ENCODE data around the gene RHEBL1.

The RHEBL1 gene, protein sequence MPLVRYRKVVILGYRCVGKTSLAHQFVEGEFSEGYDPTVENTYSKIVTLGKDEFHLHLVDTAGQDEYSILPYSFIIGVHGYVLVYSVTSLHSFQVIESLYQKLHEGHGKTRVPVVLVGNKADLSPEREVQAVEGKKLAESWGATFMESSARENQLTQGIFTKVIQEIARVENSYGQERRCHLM

DNA sequence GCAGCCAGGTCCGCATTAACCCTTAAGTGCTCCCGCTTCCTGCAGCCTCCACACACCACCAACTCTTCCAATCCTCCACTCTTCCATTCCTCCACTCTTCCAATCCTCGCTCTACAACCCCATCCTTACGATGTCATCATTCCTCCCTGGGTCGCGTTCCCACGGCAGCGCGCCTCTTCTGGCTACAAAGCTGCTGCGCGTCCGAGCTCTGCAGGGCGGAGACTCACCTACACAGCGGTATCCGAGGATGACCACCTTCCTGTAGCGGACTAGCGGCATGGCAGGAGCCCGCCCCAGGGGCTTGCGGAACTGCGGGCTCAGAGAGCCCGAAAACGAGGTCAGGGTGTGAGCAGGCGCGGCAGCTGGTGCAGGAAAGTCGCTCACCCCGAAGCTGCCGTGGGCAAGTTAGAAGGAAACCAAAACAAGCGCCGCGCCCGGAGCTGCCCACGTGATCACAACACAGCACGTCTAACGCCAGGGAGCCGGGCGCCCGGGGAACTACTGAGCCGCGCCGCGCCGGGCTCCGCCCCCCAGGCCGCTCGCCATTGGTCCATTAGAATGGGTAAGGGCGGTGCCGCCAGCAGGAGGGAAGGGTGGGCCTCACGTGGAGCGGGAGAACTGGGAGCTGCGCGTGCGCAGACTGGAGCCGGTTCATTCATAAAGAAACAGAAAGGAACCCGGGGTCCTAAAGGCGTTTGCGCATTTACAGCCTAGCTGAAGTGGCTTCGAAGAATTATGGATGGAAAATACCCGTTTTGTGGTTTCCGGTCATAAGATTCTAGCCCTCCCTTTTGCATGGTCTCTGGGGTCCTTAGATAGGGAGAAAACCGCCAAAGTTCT, at the start of gene RHEBL1:
RHEBL1 (minus strand) TSS at position 473 of the 840 bp plus-strand sequence; CDS start at position 279, 194 bp downstream.
- DNase-seq = peak; percentile 99

DNA sequence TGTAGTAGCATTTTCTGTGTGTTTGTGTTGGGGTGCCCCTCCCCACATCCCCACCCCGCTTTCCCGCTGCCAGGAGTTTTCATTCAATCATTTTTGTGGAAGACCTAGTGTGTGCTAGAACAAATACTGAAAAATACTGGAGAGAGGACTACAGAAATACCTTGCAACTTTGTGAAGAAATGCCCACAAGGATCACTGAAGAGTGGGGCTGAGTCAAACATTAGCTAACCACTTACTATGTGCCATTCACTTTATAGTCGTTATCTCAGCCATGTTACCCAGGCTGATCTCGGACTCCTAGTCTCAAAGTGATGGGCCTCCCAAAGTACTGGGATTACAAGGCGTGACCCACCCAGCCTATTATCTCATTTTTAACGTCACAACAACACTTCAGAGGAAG, 41.4 kb upstream of the RHEBL1 start:
- DNase-seq = no peak

DNA sequence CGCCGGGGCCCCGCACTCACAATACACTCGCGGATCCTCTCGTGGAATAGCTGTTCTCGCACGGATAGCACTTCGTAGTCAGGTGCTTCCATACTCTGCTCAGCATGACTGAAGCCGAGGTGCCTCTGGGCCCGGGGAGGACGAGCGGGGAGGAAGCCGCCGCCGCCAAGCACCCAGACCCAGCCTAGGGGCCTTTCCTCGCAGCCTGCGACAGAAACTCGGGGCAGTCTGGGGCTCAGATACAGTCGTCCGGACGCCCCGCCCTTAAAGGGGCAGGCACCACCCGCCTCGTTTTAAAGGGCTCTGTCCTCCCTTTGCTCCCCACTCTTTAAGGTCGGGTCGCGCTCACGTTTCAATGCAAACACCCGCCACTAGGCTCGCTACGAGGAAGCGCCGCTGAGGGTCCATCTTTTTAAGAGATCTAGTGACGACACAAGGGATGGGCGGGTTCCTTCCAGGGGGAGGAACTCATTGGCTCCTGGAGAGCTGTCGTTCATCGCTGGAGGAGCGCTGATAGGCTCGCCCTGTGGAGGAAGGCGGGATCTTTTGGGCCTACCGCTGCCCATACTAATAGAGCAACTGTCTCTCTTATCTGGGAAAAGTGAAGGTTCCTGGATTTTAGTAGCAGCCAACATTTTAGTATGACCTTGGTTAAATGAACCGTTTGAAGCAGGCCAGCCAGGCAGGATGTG, 40.8 kb upstream of the RHEBL1 start, which contains the start of gene LMBR1L:
LMBR1L (minus strand) TSS at position 384 of the 692 bp plus-strand sequence; CDS start at position 92, 292 bp downstream.
- DNase-seq = peak; percentile 98

DNA sequence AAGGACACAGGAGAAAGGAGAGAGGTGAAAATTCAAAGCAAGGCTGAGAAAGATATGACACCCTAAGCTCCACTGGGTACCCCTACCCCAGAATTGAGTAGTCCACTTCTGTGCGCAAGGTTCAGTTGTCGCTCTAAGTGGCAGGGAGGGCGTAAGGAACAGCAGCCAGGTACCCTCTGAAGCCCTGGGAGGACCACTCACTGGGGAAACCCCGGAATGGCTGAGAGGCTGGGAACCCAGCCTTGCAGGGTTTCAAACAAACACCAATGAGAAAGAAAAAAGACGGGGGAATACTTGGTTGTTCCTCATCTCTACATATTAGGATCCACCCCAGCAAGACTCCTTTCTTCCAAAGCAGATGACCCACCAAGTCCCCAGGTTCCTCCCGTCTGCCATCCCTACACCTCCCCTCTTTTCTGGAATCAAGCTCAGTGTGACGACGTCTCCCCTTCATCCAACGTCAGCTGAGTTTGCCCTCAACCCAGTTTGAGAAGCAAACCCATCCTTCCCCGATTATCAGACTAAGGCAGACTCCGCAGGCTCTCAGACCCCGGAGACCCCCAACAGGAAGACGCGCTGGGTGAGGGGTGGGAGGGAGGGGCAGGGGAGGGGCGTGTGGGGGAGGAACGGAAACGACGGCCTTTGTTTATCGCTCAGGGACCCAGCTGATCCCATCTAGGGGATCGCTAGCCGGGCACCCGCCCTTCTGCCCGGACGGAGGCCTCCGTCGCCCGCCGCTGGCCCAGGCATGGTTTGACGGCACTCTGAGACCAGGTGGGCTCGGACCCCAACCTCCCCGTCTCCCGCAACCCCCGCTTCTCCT, 40.1 kb upstream of the RHEBL1 start:
- DNase-seq = peak; percentile 32

DNA sequence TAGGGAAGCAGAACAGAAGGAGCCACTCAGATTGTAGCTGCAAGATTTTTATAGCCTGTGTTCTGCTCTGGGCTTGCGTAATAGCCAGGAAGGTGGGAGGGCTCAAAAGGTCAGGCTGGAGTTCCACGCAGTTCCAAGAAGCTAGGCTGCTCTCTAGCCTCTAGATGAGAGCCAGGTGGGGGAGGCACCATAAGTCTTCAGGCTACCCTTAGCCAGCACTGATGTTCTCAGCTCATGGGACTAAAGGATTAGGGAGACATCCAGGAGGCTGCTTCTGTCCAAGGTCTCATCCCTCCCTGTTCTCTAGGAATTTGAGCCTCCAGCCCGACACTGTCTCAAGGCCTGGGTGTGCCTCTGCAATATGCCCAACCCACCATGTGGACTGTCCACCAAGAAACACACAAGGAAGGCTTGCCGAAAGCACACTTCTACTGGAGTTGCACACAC, 39.2 kb upstream of the RHEBL1 start:
- no peak for DNase-seq

DNA sequence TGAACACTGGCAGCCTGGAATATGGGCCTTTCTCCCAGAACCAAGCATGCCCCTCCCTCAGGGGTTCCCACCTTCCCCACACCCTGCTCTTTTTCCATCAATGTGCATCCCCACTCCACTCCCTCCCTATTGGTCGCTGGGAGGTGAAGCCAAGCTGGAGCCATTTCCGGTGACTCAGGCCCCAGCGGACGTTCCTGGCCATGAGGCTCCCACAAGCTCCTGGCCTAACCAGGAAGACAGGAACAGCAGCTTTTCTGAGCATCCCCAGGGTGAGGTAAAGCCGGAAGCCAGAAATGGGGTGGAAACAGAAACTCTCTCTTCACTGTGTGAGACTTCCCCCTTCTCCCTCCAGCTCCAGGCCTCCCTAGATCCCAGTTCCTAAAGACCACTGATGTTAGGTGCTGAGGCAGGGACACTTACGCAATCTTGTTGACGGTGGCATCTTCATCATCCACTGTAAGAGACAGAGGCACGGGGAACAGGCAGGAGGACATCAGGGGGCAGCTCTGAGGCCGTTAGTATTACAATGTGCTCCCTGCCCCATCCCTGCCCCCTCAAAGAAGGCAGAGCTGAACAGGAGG, 35.8 kb upstream of the RHEBL1 start:
- no peak for DNase-seq

DNA sequence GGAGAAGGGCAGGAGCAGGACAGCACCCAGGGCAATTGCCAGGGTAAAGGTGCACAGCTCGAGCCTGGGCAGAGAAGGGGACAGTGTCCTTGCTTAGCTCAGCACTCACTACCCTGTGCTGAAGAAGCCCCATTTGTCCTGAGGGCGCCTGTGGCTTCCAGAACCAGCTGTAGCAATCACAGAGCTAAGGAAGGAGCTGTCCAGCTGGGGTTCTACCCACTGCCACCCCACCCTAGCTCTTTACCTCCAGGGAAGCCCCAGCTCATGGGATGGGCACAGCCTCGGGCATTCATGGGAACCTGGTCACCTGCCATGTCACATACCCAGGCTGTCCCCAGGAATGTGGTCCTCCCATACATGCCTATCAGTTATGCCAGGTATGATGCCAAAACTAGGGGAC, 35.0 kb upstream of the RHEBL1 start:
- DNase-seq = no peak

DNA sequence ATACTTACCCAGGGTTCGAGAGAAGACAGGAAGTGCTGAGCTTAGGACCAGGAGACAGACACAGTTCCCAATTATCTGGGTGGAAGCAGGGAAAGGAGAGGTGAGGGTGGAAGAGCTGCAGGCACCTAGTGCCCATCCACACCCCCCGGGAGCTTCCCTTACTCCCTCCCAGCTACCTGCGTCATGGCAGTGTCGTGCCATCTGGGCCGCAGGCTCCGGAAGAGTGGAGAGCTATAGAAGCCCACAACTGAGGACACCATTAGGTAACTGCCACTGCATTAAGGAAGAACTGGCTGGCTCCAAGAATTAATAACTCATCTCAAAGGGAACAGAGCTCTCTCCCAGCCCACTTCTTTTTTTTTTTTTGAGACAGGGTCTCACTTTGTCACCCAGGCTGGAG, 30.6 kb upstream of the RHEBL1 start:
- DNase-seq = no peak

DNA sequence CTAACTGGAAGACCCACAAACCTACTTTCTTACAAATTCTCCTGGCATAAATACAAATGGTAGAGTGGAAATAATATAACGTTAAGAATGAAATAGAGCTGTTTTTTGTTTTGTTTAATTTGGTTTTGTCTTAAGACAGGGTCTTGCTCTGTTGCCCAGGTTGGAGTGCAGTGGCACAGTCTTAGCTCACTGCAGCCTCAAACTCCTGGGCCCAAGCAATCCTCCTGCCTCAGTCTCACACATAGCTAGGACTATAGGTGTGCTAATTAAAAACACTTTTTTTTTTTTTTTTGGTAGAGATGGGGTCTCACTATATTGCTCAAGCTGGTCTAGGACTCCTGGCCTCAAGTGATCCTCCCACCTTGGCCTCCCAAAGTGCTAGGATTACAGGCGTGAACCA, 28.9 kb upstream of the RHEBL1 start:
- DNase-seq = no peak

DNA sequence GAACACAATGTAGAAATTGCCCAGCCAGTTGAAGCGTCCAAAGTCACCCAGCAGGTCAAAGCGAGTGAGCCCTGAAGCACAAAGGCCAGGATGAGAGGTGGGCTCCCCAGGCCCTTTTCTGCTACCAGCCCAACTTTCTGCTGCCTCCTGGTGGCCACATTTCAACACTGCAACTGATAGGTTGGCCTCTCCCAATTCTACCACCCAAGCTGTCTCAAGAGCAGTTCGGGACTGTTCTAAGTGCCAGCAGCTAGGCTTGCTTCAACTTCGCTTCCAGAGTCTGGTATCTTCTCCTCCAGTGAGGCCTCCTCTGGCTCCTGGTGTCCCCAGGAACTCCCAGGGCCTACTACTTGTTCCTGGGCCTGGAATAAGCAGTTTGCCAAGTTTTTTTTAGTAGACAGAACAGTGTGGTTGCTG, 28.3 kb upstream of the RHEBL1 start:
- peak; percentile 70 for DNase-seq

DNA sequence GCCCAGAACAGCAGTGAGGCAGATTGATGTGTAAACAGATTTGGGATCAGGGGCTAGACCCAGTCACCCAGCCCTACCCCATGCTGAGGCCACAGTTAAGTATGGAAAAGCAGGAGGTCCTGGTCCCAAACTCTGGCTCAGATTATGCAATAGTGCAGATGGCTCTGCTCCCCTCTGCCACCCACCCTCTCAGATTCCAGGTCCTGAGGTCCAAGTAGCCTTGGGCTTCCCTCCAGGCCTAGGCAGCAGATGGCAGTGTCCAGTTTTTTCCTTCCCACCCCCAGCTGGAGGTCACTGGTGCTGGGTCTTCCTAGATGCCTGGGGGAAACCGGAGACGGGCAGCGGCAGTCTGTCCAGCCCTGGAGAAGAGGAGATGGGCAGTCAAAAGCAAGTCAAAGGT, 27.6 kb upstream of the RHEBL1 start:
- DNase-seq = no peak

DNA sequence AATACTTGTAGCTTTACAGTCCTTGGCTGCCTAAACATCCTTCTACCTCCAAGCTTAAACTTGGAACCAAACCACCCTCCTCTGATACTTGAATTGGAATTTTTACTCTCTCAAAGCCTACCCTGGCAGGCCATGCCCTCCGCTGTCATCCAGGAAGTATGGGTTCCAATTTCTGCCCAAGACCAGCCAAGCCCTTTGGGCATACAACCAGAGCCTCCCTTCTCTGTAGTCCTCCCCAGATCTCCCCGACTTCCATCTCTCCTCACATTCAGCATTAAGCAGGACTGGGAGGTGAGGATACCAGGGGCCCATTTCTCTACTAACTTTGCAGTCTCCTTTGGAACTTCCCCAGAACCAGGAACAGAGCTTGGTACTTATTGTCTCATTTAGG, 25.2 kb upstream of the RHEBL1 start:
- no peak for DNase-seq

DNA sequence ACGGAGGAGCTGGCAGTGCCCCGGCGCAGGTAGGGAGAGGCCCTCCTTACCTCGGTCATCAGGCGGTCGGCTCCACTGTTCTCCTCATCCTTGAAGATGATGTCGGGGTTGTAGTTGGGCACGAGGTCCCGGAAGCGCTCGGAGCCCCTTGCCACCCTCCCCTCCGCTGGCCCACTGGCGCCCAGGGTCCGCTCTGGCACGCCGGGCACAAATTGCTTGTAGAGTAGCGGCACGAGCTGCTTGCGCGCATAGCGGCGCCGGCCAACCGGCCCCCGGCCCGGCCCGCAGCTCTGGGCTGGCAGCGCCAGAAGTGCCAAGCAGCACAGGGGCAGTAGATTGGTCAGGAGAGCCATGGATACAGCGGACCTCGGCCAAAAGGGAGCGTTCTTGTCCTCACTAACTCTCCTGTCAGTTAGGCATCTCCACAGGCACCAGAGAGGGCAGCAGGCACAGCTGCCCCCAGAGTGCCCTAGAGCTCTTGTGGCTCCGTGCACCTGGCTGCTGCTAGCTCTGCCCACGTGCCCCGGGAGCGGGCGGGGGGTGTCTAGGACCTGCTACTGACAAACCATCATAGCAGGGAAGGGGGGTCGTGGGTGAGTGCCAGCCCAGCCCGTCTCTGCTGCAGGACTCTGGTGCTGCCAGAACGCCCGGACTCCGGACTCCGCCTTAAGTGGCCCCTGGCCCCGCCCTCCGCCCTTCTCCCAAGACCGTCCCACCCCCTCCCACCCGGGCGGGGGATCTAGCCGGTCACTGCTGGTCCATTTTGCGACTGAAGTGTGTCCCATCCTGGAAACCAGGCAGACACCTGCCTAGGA, 24.6 kb upstream of the RHEBL1 start, which contains the start of gene DHH:
DHH (minus strand) TSS at position 642 of the 815 bp plus-strand sequence; CDS start at position 353, 289 bp downstream.
- DNase-seq = no peak

DNA sequence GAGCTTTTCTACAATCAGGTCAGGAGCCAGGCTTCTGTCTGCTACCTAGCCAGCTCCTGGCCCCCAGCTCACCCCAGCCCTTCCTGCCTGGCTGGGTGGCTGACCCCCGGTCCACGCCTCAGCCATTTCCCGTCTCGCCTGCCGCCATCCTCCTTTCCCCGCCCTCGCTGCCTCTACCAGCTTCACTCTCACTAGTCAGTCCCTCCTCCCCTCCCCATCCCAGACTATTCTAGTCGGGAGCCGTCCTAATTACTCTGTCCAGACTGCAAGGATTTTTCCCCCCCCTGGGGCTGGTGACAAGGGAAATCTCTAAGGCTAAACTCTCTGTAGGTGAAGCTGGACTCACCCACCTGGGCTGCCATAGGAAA, 24.0 kb upstream of the RHEBL1 start:
- no peak for DNase-seq

DNA sequence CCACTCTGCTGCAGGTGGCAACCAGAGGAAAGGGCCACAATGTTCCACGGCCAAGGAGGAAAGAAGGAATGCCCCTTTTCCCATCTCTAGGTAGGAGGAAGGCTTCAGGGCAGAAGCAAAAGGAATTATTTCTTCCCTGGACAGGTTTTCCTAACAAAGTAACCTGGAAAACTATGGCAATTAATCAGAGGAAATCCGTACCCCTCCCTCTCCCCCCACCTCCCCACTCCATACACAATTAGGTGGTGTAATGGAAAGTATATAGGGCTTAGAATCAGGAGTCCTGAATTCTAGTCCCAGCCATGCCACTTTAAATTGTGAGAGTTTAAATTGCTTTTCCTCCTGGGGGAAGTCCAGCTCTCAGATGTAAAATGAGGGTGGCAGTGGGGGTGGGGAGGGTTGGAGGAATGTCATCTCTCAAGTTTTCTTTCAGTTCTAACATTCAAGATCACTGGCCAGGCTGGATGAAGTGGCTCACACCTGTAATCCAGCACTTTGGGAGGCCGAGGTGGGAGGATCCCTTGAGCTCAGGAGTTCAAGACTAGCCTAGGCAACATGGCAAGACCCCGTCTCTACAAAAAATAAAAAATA, 23.1 kb upstream of the RHEBL1 start:
- no peak for DNase-seq

DNA sequence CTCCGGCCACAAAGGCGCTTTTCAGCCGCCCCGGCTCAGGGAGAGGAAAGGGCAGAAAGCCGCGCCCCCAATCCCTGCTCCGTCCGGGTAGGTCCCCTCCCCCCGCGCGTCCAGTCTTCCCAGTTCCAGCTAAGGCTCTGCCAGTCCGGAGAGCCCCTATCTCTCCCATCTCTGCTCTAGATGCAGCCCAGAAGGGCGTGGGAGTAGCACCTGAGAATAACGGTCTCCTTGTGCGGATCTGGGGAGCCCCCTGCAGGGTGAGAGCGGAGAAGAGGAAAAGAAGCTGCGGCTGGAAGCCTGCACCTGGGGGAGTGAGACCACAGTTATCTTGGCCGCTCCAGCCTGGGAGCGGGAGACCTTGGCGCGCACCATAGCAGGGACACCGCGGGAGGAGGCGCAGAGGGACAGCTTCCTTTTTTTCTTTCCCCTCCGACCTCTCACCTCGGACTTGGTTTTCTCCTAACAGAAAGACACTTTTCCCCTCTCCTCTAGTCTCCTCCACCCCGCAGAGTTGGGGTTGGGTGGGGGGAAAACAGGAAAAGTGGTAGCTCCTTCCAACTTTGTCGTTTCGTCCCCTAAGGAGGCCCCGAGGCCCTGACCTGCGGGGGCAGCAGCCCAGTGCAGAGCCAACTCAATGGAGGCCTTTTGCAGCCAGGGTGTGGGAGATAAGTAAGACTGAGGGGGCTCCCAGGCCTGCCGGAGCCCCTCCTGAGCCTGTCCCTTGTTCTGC, 22.5 kb upstream of the RHEBL1 start:
- DNase-seq = peak; percentile 63

DNA sequence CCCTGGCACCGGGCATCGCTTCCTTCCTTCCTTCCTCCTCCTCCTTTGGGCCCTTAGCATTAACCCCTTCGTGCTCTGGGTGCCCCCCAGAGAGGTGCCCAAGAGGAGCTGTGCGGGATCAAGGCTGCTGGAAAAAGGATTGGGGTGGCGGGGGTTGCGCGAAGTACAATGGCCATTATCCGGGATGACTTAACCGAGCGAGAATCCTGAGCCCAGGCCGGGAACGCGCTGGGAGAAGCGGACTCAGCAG, 22.0 kb upstream of the RHEBL1 start:
- no peak for DNase-seq

DNA sequence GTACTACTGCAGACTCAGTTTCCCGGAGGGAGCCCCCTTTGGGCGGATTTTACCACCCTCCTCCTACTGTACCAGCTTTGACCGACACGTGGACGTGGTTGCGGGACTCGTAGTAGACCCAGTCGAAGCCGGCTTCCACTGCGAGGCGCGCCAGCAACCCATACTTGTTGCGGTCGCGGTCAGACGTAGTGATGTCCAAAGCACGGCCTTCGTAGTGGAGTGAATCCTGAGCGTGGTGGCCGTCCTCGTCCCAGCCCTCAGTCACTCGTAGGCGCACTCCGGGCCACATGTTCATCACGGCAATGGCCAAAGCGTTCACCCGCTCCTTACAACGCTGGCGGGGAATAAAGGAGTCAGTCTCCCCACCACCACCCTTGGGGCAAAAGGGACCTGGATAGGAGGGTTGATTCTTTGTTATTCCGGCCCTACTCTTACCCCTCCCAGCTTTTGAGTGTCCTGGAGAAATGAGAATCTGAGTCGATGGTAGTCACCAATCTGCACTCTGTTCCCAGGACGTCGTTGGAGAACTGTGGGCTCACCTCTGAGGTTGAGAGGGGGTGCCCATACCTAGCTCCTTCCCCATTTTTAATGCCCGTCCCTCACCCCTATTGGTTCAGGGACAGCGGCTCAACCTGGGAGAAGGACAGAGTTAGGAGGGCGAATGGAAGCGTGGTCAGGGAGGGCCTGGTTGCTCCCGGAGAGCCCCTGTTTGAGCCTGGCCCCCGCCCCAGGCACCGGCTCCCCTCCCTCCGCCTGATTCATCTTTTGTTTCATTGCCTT, 21.5 kb upstream of the RHEBL1 start:
- DNase-seq = no peak
